T-helper 9 cell (primary cell): ENCODE data around the gene TFR2.
A peak's percentile ranks its signal among the peaks of the same experiment; 100 is the strongest.

Experiments used
- DNase-seq: peaks from one replicate; pipeline ENCODE4 v3.0.0-alpha.2; 2020

TFR2 gene

DNA sequence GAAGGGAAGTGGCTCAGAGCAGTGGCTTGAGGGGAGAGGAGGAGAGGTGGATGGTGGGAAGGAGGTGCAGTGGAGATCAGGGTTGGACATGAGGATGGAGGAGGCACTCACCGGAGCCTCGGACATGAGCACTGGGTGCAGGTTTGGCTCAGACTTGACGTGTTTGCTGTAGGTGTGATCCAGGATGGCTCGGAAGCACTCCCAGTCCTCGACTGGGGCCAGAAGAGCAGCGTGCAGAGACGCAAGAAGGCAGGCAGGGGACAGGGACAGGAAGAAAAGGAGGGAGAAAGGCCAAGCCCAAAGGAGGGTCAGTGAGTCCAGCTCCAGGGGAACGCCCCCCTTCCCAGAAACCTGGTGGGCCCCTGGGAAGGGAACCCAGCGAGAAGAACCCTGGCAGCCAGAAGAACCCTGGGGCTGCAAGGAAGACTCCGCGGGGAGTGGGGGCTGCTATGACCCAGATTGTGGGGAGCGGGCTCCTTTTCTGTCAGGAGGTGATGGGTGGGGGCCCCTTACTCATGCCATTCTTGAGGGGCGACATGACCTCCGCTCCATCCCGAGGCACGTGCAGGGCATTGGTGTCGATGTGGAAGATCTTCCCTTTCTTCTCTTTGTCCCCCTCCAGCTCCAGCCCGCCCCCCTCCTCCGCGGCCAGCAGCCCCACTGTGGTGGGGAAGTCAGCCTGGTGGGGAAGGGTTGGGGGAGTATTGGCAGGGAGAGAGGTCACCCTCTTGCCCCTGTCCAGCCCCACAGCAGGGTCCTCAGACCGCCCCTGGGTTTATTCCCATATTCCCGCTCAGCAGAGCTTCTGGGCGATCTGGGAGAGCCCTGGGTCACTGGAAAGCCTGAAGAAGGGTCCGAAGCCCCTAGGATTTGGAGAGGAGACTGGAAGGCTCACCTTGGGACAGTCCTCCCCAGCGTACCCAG, 13.8 kb upstream of the TFR2 start:
- no peak for DNase-seq

DNA sequence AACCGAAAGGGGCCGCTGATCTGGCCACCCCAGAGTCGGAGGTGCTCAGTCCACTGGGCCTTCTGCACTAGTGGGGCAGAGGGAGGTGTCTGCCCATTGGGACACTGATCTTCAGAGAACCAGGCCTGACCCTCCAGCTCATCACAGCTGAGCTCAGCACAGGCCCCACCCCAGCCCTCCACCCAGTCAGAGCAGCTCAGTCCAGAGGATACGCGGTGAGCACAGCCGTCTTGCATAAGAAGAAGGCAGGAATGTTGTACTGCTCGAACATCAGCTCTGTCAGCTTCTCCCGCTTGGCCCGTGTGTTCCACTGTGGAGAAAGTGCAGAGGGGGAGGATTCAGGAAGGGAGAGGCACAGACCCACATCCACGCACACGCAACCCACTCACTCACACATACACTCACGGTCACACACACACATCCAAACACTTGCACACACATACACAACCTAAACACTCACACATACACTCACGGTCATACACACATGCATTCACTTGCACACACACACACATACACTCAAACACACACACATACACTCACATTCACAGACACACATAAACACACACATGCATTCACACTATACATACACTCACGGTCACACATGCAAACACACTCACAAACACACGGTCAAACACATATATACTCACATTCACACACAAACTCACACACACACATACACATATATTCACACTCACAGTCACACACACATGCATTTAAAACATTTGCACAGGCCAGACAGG, 8.6 kb upstream of the TFR2 start:
- DNase-seq: no peak

DNA sequence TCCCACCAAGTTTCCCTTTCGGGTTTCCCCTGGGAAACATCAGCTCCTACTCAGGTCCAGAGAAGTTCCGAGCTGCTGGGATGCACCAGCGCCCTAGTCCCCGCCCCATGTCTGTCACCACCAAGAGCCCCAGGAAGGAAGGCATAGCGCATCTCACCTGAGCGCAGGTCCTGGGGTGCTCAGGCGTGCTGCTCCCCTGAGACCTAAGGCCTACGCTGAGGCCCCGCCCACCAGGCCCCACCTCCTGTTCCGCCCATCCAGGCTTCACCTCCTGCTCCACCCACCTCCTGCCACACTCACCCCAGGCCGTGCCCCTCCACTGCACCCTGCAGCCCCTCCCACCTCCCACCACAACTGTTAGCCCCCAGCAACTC, 1.2 kb upstream of the TFR2 start:
- DNase-seq: no peak

DNA sequence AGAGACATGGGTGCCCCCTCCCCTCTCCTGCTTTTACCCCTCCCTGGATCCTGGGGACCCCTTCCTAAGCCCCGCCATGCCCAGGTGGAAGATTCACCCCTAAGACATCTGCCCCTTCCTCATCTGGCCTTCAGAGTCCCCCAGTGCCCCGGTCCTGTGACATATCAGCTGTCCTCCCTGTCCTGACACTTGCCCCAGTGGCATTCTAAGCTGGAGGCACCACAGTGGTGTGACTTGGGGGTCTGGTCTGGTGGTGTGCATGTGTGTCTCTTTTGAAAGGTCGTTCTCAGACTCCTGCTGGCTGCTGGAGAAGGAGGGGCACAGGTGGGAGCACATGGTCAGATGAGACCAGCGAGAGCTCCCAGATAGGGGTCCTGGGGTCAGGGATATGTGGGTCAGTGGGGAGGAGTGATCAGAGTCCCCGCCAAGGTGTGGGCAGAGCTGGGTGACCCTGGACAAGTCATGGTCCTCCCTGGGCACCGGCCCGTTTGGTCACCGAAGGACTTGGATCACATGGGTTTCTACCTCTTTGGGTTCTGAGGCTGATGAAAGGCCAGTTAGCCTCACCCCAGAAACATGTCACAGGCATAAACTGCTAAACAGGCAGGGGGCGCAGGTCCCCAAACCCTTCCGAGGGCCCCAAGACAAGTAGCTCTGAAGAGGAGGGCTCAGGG, 645 bp upstream of the TFR2 start:
- no peak for DNase-seq

DNA sequence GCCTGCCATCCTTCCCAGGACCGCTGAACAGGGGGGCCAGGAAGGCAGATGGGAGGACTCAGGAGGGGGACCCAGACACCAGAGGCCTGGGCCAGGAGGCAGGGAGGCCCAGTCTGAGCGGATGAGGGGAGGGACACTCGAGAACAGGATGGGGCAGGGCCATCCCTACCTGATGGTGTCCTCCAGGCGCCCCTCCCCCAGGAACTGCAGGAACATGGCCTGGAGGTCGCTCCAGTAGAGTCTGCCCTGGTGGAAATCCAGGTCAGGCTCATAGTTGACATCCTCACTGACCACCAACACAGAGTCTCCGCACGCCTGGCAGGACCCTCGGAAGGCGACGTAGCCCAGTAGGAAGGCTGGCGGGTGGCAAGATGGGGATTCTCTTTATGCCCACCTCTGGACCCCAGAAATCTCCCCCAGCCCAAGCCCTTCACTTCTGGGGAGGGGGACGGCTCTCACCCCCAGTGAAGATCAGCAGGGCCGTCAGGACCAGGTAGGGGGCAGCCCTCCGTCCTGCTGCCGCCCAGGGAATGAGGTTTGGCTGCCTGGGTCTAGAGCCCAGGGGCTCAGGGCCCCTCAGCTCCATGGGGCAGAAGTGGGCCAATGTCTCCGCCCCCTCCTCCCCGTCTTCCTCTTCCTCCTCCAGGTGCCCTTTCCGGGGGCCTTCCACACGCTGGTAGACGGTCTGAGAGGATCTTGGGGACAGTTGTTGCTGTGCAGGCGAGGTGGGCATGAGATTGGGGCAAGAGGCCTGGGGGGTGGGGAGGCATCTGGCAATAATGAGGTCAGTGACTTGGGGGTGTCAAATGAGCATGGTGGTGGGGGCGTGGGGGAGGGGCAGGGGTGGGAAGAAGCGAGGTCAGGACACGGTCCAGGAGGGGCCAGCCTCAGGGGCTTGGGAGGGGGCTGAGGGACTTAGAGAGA, 573 bp downstream of the TFR2 start:
- DNase-seq: no peak

DNA sequence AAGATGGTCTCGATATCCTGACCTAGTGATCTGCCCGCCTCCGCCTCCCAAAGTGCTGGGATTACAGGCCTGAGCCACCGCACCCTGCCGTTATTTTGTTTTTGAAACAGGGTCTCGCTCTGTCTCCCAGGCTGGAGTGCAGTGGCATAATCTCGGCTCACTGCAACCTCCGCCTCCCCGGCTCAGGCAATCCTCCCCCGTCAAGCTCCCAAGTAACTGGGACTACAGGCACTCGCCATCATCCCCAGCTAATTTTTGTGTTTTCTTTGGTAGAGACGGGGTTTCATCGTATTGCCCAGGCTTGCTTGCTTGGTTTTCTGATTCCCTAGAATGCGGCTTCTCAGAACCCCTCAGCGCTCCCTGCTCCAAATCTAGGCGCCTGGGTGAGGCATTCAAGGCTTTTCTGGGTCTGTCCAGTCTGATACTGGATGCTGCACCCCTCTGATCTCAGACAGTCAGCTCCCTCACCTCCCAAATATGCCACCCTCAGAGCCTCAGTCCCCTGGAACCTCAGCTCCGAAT, 1.3 kb downstream of the TFR2 start:
- DNase-seq: no peak

DNA sequence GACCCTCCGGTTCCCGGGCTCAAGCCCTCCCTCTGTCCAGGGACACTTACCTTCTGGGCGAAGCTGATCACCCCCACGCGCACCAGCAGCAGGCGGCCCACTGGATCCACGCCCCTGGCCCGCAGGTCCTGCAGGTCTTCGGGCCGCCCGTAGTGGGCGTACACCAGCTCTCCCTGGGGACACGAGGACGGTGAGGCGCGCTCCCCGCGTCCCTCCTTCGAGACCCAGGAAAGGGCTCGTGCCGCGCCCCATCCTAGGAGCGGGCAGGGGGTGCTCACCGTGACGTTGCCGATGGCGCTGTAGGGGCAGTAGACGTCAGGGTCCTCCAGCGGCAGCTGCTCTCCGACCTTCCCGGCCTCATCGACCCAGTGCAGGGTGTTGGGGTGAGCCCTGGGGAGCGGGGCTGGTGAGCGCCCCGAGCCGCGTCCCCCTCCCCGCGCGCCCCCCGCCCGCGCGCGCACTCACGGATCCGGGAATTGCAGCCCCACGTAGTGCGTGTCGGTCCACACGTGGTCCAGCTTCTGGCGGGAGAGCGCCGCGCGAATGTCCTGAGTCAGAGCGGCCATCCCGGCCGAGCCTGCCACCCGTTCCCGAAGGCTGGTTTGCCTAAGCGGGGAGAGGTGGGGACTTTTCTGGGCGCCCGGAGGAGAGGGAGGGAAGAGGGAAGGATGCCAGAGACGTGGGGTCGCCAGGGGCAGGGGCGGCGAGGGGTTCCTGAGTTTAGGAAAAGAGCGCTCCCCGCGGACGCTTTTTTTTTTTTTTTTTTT, 8.2 kb downstream of the TFR2 start:
- peak; percentile 46 for DNase-seq

DNA sequence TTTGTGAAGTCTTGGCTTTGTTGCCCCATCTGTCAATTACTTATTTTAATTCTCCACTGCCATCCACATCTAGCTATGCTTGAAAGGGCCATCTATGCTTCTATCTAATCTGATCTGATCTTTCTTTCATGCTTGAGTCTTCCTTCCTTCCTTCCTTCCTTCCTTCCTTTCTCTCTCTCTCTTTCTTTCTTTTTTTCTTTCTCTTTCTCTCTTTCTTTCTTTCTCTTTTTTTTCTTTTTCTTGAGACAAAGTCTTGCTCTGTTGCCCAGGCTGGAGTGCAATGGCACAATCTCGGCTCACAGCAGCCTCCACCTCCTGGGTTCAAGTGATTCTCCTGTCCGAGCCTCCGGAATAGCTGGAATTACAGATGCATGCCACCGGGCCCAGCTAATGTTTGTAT, 11.3 kb downstream of the TFR2 start:
- DNase-seq: no peak

DNA sequence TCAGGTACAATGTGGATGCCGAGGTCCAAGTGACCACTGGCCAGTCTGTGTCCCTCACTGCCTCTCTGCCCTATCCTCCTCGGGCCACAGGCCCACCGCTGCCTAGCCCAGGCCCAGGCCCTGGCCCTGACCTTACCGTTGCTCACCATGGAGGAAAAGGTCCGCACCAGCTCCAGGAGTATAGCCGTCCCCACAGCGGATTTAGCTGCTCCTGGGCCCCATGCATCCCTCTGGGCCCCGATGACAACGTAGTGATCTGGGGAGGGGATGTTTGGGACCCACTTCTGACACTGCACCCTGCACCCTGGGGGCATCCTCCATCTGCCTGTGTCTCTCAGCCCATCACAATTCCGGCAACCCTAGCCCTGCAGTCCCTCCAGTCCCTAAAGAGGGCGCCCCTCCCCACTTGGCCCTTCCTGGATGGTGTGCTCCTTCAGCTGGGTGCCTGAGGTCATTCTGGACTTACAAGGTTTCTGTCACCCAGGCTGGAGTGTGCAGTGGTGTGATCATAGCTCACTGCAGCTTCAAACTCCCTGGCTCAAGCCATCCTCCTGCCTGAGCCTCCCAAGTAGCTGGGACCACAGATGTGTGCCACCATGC, 12.1 kb downstream of the TFR2 start:
- DNase-seq: no peak

DNA sequence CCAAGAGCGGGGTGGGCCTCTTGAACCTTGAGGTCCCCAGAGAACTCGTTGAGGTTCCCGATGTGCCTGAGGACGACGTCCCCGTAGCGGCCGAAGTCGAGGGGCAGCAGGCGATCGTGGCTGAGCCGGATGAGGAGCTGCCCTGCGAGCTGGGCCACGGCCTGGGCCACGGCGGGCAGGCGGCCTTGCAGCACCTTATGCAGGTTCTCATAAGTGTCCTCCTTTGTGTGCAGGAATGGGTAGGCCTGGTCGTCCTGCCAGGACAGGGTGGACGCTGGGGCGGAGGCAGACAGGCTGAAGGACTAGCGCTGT, 14.2 kb downstream of the TFR2 start:
- no peak for DNase-seq

DNA sequence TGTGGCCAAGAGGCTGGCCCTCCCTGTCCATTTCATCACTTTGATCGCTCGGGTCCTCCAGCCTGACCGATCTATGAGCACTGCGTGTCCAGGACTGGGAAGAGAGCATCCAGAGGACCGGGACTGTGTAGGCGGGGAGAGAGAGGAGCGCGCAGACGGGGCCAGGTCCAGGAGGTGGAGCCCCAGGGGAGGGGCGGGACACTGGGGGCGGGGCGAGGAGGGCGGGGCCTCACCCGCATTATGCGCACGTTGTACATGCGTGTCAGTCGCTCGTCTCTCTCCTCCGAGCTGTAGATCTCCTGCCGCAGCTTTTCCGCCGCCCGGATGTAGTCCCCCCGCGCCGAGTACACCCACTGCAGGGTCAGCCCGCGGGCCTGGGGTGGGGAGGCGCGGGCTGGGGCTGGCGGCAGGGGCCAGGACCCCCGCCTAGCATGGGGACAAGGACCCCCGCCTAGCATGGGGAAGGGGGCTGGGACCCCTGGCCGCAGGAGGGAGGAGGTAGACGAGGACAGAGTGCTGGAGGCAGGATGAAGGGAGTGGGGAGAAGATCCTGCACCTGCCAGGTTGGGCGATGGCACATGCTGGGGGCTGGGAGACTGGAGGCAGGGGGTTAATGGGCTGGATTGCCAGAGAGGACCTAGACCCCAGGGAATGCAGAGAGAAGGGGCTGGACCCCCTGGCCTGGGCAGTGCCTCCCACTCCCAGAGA, 14.7 kb downstream of the TFR2 start:
- DNase-seq: peak; percentile 88

DNA sequence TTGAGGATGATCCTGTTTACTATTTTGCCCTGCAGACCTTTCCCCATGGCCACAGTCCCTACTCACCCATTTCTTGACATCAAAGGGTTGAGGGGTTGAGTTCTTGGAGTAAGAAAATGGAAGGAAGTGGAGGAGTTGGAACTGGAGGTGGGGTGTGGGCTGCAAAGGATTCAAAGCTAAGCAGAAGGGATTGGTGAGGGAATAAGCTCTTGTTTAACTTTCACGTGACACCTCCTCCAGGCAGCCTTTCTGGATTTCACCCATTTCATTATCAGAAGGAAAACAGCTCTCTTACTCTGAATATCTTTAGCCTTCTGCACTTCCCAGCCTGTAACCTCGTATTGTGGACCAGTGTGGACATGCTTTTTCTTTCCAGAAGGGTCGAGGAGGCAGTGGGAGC, 15.3 kb downstream of the TFR2 start:
- no peak for DNase-seq

DNA sequence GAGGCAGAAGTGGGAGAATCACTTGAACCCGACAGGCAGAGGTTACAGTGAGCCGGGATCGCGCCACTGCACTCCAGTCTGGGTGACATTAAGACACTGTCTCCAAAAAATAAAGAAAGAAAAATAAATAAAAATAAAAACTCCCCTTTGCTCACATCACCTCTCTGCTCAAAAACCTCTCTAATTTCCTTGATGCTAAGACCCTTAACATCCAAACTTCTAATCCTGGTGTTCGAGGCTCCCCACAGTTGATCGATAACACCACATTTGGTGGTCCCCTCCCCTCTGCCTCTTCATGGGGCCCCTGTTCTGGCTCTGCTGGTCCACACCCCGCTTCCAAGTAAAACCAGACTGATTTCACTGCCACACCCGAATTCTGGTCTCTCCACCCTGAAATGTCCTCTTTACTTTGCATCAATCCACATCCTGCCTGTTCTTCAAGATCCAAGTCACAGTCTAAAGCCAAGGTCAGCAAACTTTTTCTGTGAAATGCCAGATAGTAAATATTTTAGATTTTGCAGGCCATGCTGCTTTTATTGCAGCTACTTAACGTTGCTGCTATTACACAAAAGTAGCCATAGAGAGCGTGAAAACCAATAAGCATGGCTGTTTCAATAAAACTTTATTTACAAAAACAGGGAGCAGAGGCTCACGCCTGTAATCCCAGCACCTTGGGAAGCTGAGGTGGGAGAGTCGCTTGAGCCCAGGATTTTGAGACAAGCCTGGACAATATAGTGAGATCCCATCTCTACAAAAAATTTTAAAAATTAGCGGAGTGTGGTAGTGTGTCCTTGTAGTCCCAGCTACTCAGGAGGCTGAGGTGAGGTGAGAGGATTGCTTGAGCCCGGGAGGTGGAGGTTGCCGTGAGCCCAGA, 17.2 kb downstream of the TFR2 start:
- DNase-seq: no peak

DNA sequence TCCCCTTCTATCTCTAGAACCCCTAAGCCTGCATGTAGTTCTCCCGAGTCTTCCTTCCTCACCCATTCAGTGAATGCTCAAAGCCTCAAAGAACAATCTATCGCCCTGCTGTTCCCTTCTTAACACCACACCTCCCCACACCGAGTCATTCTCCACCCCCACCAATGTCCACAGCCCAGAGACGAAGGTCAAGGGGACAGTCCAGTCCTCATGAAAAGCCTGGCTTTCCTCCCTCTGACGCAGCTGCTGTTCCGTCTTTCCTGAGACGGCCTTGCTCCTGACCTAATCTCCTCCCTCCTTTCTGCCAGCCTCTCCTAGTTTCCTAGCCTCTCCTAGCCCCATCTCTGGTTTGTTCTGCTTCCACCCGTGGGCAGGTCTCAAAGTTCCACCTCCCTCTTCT, 19.8 kb downstream of the TFR2 start:
- no peak for DNase-seq

DNA sequence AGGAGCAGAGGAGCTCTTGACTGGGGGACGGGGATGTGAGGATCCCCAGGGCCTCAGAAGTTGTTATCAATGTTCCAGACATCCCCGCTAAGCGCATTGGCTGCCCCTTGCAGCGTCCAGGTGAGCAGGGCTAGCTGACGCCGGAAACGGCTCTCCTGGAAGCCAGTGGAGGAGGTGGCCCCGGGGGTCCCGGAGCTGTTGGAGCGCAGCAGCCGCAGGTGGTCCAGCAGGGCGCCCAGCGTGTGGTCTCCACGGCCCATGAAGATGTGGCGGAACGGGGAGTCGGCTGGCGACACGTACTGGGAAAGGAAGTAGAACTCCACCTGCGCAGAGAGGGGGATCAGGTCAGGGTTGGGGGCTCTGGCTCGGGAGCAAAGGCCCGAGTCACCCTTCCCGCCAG, 20.5 kb downstream of the TFR2 start:
- DNase-seq: no peak

DNA sequence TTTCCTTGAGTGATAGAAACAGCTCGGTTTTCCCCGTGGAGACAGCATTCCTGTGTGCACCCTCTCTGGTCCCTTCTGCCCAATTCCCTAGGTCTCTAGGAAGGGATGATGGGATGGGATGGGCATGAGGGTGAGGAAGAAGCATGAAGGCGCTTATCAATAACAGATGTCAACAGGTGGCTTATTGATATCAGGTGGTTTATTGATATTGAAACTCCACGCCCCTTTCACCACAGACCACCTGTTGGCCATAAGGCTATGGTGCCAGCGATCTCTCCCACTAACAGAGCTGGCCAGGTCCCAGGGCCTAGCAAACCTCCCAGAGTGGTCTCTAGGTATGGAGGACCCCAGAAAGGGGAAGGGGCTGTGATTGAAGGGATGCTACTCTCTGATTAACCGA, 21.1 kb downstream of the TFR2 start:
- DNase-seq: no peak

DNA sequence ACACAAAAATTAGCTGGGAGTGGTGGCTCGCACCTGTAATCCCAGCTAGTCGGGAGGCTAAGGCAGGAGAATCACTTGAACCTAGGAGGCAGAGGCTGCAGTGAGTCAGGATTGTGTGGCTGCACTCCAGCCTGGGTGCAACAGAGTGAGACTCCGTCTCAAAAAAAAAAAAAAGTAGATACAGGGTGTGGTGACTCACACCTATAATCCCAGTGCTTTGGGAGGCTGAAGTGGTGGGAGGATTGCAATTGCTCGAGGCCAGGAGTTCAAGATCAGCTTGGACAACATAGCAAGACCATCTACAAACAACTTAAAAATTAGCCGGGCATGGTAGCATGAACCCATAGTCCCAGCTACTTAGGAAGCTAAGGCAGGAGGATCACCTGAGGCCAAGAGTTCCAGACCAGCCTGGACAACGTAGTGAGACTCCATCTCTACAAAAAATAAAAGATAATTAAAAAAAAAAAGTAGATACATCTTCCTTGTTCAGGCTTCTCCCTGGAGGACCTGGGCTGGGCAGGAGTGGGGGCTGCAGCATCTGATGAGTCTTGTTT, 27.0 kb downstream of the TFR2 start:
- no peak for DNase-seq

DNA sequence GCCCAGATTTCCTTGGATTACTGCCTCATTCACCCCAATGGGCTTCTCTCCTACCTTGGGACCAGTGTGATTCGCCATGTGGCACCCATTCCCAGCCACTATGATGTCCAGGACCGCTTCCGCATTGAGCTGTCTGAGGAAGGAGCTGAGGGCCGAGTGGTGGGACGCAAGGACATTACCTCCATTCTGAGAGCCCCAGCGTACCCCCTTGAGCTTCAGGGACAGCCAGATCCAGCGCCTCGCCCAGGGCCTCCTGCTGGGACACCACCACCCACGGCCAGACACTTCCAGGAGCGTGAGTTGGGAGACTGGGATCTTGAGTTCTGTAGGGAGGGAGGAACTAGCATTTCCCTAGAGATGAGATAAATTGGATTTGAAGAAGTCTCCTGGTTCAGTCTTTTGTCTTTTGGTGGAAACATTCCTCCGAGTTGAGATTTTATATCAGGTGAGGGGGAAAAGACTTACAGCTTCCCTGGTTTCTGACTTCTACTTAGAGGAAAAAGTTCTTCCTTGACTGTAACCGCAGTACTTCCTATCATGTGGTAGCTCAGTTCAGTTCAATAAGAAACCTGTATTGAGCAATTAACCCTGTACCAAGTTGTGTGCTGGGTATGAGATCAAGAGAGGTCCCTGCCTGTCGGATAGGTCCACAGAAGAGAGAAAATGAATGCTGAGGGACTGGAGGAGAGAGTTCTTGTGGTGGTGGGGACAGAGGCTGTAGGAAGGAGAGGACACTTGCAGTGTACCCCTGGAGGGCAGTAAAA, 27.8 kb downstream of the TFR2 start:
- DNase-seq: no peak
